ENCODE results near the gene RGS6.

DNA sequence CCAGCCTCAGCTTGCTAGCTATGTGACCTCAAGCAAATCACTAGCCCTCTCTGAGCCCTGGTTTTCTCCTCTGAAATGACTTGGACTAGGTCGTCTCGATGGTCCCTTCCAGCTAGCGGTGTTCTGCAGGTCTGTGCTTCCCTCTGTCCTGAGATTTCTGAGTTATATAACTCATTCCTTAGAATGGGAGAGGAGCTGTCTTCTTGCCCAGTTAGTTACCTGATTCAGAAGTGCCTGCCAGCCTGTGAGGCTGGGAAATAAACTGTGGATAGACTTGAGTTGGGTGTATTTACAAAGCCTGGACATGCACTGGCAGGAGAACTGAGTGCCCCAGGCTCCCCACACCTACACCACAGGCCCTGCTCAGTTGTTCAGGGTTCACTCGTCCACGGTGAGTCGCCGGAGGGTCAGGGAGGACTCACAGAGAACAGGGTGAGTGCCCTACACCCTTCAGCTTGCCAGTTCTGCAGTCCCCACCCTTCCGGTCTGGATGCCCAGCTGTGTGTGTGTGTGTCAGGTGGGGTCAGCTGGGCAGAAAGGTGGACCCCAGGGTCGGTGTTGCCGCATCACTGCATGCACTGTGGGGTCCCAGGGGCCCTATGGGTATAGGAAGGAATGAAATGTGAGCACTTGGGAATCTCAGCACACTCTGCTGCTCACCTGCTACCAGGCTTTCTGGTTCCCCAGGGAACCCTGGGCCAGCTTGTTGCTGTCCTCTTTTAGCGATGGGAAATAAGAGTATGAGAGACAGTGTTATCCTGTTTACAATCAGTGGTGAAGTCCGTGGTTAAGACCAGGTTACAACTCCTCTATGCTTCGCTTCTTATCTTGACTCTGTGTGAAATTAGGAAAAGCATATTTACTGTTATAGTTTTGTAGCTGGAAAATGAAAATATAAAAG lies 613.4 kb downstream of the RGS6 start:
- TF ChIP-seq POLR2AphosphoS5 (IDR thresholded peaks at IDR 0.05; ENCODE audit: low read depth, low read length) (no peak), TAF1 (IDR thresholded peaks at IDR 0.05; ENCODE audit: borderline replicate concordance, low read depth, low read length) (no peak), POLR2A (IDR thresholded peaks at IDR 0.05; ENCODE audit: low read depth, low read length) (no peak)

Measured in GM12892 (cell line).